Non-pigmented ciliary epithelial cell (primary cell): ENCODE data around the gene EPG5.
A peak's percentile ranks its signal among the peaks of the same experiment; 100 is the strongest.
"Not testable (repeated sequence)": the region's sequence is repeated elsewhere in the genome, so short reads cannot be mapped to it uniquely, and the experiment has no call there.

Source experiments
- DNase-seq: peaks from one replicate; pipeline ENCODE4 v3.0.0-alpha.2; 2010; ENCODE audit warnings: low read depth

EPG5 gene

GRCh38 chr18:45976566-45976965 lies 9.4 kb upstream of the EPG5 start:
- no peak for DNase-seq

DNA sequence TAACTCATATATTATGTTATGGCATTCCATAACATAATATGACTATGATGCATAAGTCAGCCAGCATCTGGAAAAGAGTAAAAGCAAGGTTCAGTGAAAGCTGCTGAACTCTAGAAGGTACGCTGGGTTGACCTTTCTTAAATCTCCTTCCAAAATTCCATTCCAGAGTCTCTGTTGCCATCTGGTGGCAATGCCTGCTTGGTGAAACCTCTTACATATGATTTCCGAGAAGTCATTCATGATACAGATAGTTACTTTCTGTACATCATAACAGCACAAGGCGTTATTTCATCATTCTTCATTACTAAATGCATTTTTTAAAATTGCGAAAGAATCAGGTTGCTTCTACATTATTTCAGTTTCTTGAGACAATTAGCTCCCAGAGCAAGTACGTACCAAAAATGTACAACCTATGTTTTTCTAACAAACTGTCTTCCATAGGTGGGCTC lies 7.0 kb upstream of the EPG5 start:
- no peak for DNase-seq

GRCh38 chr18:45964913-45965312 lies 2.2 kb downstream of the EPG5 start:
- DNase-seq, result not testable (repeated sequence)

DNA sequence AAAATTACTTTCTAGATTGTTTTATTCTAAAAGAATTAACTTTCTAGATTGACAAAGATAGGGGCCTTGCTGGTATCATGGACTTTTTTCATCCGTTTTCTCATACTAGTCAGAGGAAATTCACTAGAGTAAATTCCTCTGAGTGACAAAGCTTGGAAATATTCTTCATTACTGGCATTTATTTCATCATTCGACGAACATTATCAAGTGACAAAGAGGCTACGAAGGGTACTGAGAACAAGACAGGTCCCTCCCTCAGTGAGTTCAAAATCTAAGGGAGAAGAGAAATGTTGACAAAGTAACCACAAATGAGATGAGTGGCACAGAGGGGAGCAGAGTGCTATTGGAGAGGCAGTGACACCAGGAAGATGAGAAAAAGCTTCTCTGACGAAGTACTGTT lies 4.3 kb downstream of the EPG5 start:
- peak; percentile 71 for DNase-seq

DNA sequence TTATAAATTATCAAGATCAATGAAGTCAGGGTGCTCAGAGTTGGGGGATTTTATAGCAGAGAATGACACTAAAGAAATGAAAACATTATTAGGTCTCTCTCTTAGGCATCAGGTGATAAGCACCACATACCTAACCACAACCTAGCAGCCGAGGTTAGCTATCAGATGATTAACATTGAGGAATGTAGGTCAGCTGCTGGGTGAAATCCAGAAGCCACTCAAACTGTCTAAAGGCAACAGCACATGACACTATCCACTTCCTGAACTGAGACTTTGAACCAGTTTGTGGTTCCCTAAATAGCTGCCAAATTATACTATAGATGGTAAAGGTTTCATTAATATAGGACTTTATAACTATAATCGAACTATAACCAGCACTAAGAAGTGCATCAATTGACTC lies 4.7 kb downstream of the EPG5 start:
- DNase-seq, result peak; percentile 75

DNA sequence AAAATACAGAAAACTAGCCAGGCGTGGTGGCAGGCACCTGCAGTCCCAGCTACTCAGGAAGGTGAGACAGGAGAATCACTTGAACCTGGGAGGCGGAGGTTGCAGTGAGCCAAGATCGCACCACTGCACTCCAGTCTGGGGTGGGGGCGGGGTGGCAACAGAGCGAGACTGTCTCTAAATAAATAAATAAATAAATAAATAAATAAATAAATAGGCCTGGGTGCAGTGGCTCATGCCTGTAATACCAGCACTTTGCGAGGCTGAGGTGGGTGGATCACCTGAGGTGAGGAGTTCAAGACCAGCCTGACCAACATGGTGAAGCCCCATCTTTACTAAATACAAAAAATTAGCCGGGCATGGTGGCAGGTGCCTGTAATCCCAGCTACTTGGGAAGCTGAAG lies 7.6 kb downstream of the EPG5 start:
- DNase-seq, result not testable (repeated sequence)

- DNase-seq, result no peak
Observed at GRCh38 chr18:45958730-45959129, 8.4 kb downstream of the EPG5 start.

DNA sequence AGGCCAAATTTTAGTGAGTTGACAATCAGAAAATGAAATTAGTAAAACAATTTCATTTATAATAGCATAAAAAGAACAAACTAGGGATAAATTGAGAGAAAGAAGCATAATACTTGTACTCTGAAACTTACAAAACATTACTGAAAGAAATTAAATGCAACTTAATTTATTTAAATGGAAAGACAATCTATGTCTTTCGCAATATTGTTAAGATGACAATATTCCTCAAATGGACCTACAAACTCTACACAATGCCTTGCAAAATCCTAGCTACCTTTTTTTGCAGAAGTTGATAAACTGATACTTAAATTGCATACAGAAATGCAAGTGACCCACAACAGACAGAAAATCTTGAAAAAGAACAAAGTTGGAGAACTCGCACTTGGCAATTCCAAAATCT lies 9.1 kb downstream of the EPG5 start:
- no peak for DNase-seq

- no peak for DNase-seq
Observed at GRCh38 chr18:45957100-45957499, 10.0 kb downstream of the EPG5 start.

- peak; percentile 86 for DNase-seq
Observed at GRCh38 chr18:45954070-45954934, 12.8 kb downstream of the EPG5 start.

- peak; percentile 76 for DNase-seq
Observed at GRCh38 chr18:45951016-45951714, 16.0 kb downstream of the EPG5 start.

GRCh38 chr18:45945669-45946068 lies 21.5 kb downstream of the EPG5 start:
- DNase-seq, result no peak

DNA sequence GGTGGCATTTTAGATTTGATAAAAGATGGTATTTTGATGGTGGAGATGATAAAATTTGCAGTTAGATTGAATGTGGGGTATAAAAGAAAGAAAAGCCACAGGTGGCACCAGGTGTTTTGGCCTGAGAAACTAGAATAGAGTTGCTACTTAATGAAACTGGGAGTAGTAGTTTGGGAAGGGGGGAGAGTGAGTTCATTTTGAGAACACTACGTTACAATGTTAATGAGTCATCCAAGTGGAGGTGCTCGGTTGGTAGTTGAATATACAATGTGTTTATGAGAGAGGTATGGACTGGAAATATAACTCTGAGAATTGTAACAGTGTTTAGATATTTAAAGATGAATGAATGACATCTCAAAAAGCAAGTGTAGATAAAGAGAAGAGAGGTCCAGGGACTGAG lies 26.4 kb downstream of the EPG5 start:
- DNase-seq, result no peak

- DNase-seq, result no peak
Observed at GRCh38 chr18:45939236-45939635, 27.9 kb downstream of the EPG5 start.

DNA sequence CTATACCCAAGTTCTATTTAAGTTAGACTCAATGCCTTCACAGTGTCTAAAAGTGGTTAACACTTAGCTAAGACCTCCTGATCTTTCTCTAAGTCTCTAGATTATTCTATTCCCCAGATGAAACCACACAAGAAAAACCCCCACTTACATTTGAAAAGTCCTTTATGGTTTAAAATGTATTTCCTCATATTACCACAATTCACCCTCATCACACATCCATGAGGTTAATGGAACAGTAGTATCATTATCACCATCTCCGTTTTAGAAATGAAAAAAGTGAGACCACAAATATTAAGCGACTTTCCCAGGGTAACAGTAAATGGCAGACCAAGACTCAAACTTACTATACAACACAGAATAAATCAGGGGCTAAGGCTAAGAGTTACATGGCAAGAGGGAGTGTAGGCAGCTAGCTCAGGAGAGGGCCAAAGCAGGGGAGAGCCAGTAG lies 28.6 kb downstream of the EPG5 start:
- no peak for DNase-seq

DNA sequence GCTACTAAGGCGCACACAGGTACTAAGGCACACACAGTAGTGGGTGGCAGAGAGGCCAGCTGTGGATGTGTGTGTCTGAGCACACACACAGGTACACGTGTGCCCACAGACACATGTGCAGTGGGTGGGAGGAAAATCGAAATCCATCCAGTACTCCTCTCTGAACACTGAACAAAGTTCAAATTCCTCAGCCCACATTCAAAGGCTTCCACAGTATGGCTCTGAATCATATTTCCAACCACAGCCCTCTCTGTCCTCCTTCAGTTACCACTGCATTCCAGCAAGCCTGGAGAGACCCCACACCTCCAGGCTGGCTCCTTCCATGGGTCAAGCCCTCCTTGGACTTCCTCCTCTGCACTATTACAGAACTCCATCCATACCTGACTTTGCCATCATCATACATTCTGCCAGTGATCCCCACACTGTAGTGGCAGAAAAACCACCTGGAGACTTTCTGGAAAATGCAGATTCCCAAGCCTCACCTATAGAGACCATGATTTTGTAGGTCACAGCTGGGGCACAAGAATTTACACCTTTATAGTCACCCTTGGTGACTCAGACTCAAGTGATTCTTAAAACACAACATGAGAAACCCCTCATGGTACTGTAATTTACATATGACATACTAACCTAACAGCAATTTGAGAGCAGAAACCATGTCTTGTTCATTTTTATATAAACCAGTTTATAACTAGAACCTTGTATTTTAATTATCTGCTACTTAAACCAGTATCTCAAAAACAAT lies 31.4 kb downstream of the EPG5 start:
- peak; percentile 74 for DNase-seq

- no peak for DNase-seq
Observed at GRCh38 chr18:45932708-45933107, 34.4 kb downstream of the EPG5 start.

DNA sequence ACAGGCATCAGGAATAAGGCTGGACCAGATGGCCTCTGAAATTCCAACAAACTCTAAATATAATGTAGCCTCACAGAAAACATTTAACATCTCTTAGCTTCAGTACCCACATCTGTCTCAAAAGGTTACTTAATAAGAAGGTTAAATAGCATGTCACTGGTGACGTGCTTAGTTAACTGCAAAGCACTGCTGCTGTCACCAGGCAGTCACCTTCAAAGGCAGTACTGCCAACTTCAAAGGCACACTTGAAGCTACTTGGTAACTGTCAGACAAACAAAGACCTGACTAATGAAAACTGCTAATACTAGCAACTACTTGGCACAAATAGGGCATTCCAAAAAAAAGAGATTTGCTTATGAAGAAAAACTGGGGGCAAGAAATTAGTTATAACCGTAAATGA lies 36.2 kb downstream of the EPG5 start:
- DNase-seq, result no peak

- no peak for DNase-seq
Observed at GRCh38 chr18:45926691-45927090, 40.4 kb downstream of the EPG5 start.

DNA sequence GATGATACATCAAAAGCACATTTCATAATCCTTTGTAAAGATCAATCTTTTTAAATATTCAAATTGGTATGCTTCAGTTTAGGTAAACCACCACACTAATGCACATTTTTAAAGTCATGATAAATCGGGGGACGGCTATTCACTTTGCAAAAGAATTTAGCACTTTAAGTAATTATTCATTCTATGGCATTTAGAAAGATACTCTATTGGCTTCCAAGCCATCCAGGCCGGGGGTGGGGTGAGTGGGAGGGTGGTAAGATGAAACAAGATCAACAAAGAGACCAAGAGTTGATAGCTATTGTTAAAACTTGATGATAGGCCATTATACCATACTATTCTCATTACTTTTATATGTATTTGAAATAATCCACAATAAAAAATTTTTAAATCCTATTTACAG lies 41.0 kb downstream of the EPG5 start:
- no peak for DNase-seq

DNA sequence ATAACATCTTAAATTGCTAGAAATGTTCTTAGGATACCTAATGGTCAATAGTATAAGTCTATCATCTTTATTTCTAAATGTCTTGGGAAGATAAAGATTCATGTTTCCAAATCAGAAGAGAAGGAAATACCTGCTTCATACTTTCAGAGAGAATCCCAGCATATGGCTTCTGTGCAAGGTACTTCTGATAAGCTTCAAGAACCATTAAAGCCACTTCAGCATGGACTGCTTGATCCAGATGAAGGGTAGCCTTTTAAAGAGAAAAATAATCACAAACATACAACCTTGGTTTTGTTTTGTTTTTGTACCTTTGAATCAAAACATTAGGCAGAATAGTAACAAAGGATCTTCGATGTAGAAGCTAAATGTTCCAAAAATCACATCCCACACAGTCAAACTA lies 44.0 kb downstream of the EPG5 start:
- no peak for DNase-seq

DNA sequence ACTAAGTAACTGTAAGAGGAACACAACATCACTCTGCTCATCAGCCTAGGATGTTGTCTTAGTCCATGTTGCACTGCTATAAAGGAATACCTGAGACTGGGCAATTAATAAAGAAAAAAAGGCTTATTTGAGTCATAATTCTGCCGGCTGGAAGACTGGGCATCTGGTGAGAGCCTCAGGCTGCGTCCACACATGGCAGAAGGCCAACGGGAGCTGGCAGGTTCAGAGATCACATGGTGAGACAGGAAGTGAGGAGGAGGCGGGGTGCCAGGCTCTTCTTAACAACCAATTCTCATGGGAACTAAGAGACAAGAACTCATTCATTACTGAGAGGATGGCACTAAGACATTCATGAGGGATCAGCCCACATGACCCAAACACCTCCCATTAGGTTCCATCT lies 46.8 kb downstream of the EPG5 start:
- DNase-seq, result no peak

GRCh38 chr18:45916302-45916701 lies 50.8 kb downstream of the EPG5 start:
- no peak for DNase-seq
